ENCODE measurements around the gene POLR3H. TPM values are rescaled to one million over a fixed set of nuclear protein-coding genes. Genes with fewer than 3 reads are reported as not detected.

Gene POLR3H
- total and polyA plus RNA-seq, 2 experiments from 2014 or later = 19.0 to 26.5 TPM

DNA sequence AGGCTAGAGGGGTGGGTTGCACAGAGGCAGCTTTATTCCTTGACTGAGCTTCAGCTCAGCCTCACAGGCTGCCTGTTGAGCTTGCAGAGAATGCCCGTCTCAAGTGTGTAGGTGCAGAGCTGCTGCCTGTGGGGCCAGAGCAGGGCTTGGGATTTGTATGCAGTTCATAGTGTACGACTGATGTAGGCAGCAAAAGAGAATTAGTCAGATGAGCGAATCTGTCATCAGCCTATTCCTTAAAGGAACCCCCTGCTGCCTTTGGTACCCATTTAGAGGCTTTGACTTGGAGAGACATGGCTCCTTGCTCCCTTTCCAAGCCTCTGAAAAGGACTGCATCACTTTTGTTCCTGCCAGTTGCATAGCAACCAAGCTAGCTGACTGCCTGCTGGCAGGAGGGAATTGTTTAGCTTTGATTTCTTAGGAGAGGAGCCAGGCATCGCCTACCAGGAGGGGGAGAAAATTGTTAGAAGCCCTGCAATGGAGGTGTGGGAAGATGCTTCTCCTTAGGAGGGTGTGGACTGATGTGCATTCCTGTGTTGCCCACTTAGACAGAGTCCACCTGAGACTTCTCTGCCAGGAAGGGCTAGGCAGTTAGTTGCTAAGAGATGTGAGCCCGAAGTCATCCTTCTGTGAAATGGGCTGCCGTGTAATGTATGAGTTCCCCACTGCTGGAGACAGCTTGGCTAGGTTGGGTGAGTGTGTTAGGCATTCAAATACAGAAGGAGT lies 64.4 kb downstream of the POLR3H start:
- DNase-seq (ENCODE audit: low spot score) (peak; percentile 75), ATAC-seq (peak; percentile 59)
- Mint-ChIP-seq H3K4me3 (no peak overlapping the region), H3K4me1 (peaks cover 46% of the 10 kb centered on the region), H3K36me3 (ENCODE audit: low read depth) (no peaks in the 10 kb centered on the region; the same call in 2 of the 3 replicates), H3K9me3 (no peaks in the 10 kb centered on the region), H3K27ac (no peak overlapping the region; the same call in none of the 2 replicates), H3K27me3 (ENCODE audit: insufficient read depth, low read depth, poor library complexity) (peaks cover 8% of the 10 kb centered on the region)
- peaks cover 25% of the 10 kb centered on the region; the same call in 1 of the 2 replicates for H3F3A ChIP-seq (replicated peaks; ENCODE audit: low read depth)
- H3K4me2 ChIP-seq = peak overlapping the region; percentile 41; the same call in 1 of the 2 replicates
- no peaks in the 10 kb centered on the region for H3K9me2 ChIP-seq (ENCODE audit: insufficient read depth)
- H3K79me2 ChIP-seq (replicated peaks; ENCODE audit: insufficient read depth) = peaks cover 99% of the 10 kb centered on the region
- no peak overlapping the region for H2AFZ ChIP-seq
- no peaks in the 10 kb centered on the region for H3K27me3 ChIP-seq (ENCODE audit: insufficient read depth)
- no peak overlapping the region for H3K4me3 ChIP-seq
- H3K27ac ChIP-seq (ENCODE audit: low read depth) = peak overlapping the region; percentile 88
- H4K20me1 ChIP-seq (replicated peaks; ENCODE audit: insufficient read depth) = peaks cover 41% of the 10 kb centered on the region
- H3K36me3 ChIP-seq (ENCODE audit: insufficient read depth) = no peaks in the 10 kb centered on the region
- TF ChIP-seq NANOG (IDR thresholded peaks at IDR 0.05; ENCODE audit: borderline replicate concordance) = no peak
- TF ChIP-seq, protein P1, sequence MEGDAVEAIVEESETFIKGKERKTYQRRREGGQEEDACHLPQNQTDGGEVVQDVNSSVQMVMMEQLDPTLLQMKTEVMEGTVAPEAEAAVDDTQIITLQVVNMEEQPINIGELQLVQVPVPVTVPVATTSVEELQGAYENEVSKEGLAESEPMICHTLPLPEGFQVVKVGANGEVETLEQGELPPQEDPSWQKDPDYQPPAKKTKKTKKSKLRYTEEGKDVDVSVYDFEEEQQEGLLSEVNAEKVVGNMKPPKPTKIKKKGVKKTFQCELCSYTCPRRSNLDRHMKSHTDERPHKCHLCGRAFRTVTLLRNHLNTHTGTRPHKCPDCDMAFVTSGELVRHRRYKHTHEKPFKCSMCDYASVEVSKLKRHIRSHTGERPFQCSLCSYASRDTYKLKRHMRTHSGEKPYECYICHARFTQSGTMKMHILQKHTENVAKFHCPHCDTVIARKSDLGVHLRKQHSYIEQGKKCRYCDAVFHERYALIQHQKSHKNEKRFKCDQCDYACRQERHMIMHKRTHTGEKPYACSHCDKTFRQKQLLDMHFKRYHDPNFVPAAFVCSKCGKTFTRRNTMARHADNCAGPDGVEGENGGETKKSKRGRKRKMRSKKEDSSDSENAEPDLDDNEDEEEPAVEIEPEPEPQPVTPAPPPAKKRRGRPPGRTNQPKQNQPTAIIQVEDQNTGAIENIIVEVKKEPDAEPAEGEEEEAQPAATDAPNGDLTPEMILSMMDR (conservative IDR thresholded peaks at IDR 0.05; ENCODE audit: low read depth in 2 of 2) = 0 out of 4 replicates have a peak, but pooled peaks of 1 of the 2 experiments have one; percentile 1
- TF ChIP-seq, protein P2, sequence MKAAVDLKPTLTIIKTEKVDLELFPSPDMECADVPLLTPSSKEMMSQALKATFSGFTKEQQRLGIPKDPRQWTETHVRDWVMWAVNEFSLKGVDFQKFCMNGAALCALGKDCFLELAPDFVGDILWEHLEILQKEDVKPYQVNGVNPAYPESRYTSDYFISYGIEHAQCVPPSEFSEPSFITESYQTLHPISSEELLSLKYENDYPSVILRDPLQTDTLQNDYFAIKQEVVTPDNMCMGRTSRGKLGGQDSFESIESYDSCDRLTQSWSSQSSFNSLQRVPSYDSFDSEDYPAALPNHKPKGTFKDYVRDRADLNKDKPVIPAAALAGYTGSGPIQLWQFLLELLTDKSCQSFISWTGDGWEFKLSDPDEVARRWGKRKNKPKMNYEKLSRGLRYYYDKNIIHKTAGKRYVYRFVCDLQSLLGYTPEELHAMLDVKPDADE (IDR thresholded peaks at IDR 0.05) = no peak
- H3K4me1 ChIP-seq (ENCODE audit: insufficient read depth) = peaks cover 41% of the 10 kb centered on the region

DNA sequence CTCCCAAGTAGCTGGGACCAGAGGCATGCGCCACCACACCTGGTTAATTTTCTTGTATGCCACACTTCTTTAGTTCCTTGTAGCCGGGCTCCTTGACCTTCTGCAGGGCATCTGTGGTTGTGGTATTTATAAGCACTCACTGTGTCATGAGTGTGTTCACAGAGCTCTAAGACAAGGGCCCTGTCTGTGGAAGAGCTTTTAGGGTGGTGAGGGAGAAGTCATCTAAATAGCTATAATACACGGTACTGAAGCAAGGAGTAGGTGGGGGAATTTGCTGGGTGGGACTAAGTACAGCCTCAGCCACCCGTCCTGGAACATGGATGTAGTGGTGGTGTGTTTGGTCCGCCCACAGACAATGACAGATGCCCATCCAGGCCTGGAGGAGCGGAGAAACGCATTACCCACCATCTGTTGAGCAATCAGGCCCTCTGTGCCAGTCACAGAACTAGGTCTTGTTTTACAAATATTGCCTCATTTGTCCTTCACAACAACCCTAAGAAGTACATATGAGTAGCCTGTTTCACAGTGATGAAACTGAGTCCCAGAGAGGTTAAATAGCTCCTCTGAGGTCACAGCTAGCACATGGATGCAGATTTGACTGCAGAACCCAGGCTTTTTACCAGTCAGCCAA lies 65.3 kb downstream of the POLR3H start:
- no peak for ATAC-seq
- H3K27me3 Mint-ChIP-seq (ENCODE audit: insufficient read depth, low read depth, poor library complexity) = peaks cover 8% of the 10 kb centered on the region
- peak overlapping the region; percentile 68 for H3K27ac ChIP-seq (ENCODE audit: low read depth)
- H3K79me2 ChIP-seq (replicated peaks; ENCODE audit: insufficient read depth) = peaks cover 99% of the 10 kb centered on the region
- H2AFZ ChIP-seq = no peak overlapping the region
- no peaks in the 10 kb centered on the region for H3K27me3 ChIP-seq (ENCODE audit: insufficient read depth)
- no peak overlapping the region for H3K4me2 ChIP-seq
- H3K4me3 Mint-ChIP-seq = no peak overlapping the region
- H3K4me1 Mint-ChIP-seq = peaks cover 47% of the 10 kb centered on the region
- peaks cover 41% of the 10 kb centered on the region for H3K4me1 ChIP-seq (ENCODE audit: insufficient read depth)
- no peak overlapping the region for H3K4me3 ChIP-seq
- H3K36me3 ChIP-seq (ENCODE audit: insufficient read depth) = no peaks in the 10 kb centered on the region
- no peaks in the 10 kb centered on the region for H3K9me2 ChIP-seq (ENCODE audit: insufficient read depth)
- no peaks in the 10 kb centered on the region; the same call in 2 of the 3 replicates for H3K36me3 Mint-ChIP-seq (ENCODE audit: low read depth)
- peak overlapping the region; percentile 59 for H3K27ac Mint-ChIP-seq
- DNase-seq (ENCODE audit: low spot score) = no peak
- no peaks in the 10 kb centered on the region for H3K9me3 Mint-ChIP-seq
- H3F3A ChIP-seq (replicated peaks; ENCODE audit: low read depth) = peaks cover 22% of the 10 kb centered on the region; the same call in 1 of the 2 replicates
- H4K20me1 ChIP-seq (replicated peaks; ENCODE audit: insufficient read depth) = peaks cover 35% of the 10 kb centered on the region
- TF ChIP-seq, protein P2 (IDR thresholded peaks at IDR 0.05) = no peak
- TF ChIP-seq POLR2AphosphoS5 (IDR thresholded peaks at IDR 0.05; ENCODE audit: low read depth) = no peak
- TF ChIP-seq ZNF331 (CRISPR knock-in tag; IDR thresholded peaks at IDR 0.05; ENCODE audit: low read depth) = no peak
- no peak for TF ChIP-seq STAT1 (IDR thresholded peaks at IDR 0.05; ENCODE audit: unreplicated experiment)
- TF ChIP-seq, protein P1 (conservative IDR thresholded peaks at IDR 0.05; ENCODE audit: low read depth in 2 of 2) = no peak
